AML-193 (cell line): ENCODE data around the gene GABPA.
A peak's percentile ranks its signal among the peaks of the same experiment; 100 is the strongest.
"Not testable (repeated sequence)": the region's sequence is repeated elsewhere in the genome, so short reads cannot be mapped to it uniquely, and the experiment has no call there.

Source experiments
- DNase-seq, 2 experiments: peaks; one replicate each; lab custom pipeline; 2025; lab: John Stamatoyannopoulos, UW

Gene GABPA

GRCh38 chr21:25737421-25737820 is 2.6 kb downstream of the GABPA start:
- no peak for DNase-seq

- DNase-seq: no peak
These were observed 8.1 kb downstream of the GABPA start for GRCh38 chr21:25742900-25743299.

GRCh38 chr21:25744854-25745253 is 10.1 kb downstream of the GABPA start:
- DNase-seq: no peak

- no peak for DNase-seq
These were observed 15.3 kb downstream of the GABPA start for GRCh38 chr21:25750085-25750484.

GRCh38 chr21:25752416-25752815 is 17.6 kb downstream of the GABPA start:
- no peak for DNase-seq

GRCh38 chr21:25756190-25756932 is 21.6 kb downstream of the GABPA start:
- no peak for DNase-seq

GRCh38 chr21:25757531-25757930 is 22.8 kb downstream of the GABPA start:
- DNase-seq: no peak

- no peak for DNase-seq
These were observed 24.8 kb downstream of the GABPA start for GRCh38 chr21:25759573-25759972.

- no peak for DNase-seq
These were observed 25.3 kb downstream of the GABPA start for GRCh38 chr21:25760061-25760460.

GRCh38 chr21:25760677-25761076 is 25.9 kb downstream of the GABPA start:
- no peak for DNase-seq

- DNase-seq: no peak
These were observed 29.3 kb downstream of the GABPA start for GRCh38 chr21:25764065-25764464.

- DNase-seq: no peak
These were observed 33.1 kb downstream of the GABPA start for GRCh38 chr21:25767921-25768320.

- DNase-seq: peak; percentile 54 to 68
These were observed 37.9 kb downstream of the GABPA start for GRCh38 chr21:25772686-25773085.

GRCh38 chr21:25776440-25776839 is 41.7 kb downstream of the GABPA start:
- no peak for DNase-seq

- DNase-seq: not testable (repeated sequence)
These were observed 43.5 kb downstream of the GABPA start for GRCh38 chr21:25778126-25778875.

- DNase-seq: no peak
These were observed 53.9 kb downstream of the GABPA start for GRCh38 chr21:25788677-25789076.

- peak; percentile 44 to 71 for DNase-seq
These were observed 55.5 kb downstream of the GABPA start for GRCh38 chr21:25790122-25790877.

GRCh38 chr21:25790878-25791204 is 56.1 kb downstream of the GABPA start:
- DNase-seq: no peak

- DNase-seq: no peak
These were observed 56.5 kb downstream of the GABPA start for GRCh38 chr21:25791319-25791718.

- DNase-seq: peak; percentile 83
These were observed 66.6 kb downstream of the GABPA start for GRCh38 chr21:25801217-25802014.

- DNase-seq: no peak
These were observed 71.3 kb downstream of the GABPA start for GRCh38 chr21:25806060-25806459.

- no peak for DNase-seq
These were observed 72.4 kb downstream of the GABPA start for GRCh38 chr21:25807191-25807590.
